Neuronal stem cell (in vitro differentiated cells): Measurements from ENCODE around the gene COMMD7.

Source experiments
- DNase-seq: peaks from one replicate; pipeline ENCODE4 v3.0.0-alpha.2; 2013; ENCODE audit warnings: low spot score
- H2AFZ ChIP-seq: one replicate; pipeline ENCODE4 v1.6.1; 2013; ENCODE audit warnings: mild to moderate bottlenecking, low read length, inconsistent platforms
- H2AK5ac ChIP-seq: 2 replicates; pipeline ENCODE4 v1.6.1; 2013; ENCODE audit warnings: low read depth, mild to moderate bottlenecking, inconsistent platforms, low read length, moderate library complexity, mixed read lengths
- H2BK120ac ChIP-seq: 2 replicates; pipeline ENCODE4 v1.6.1; 2013; ENCODE audit warnings: low read depth, mild to moderate bottlenecking, inconsistent platforms, low read length, moderate library complexity, mixed read lengths
- H2BK12ac ChIP-seq: one replicate; pipeline ENCODE4 v1.6.1; 2013; ENCODE audit warnings: low read length, inconsistent platforms
- H2BK15ac ChIP-seq: 2 replicates; pipeline ENCODE4 v1.6.1; 2013; ENCODE audit warnings: mild to moderate bottlenecking, low read length, inconsistent platforms, mixed read lengths
- H2BK5ac ChIP-seq: one replicate; pipeline ENCODE4 v1.6.1; 2013; ENCODE audit warnings: inconsistent platforms, mild to moderate bottlenecking, low read length, moderate library complexity
- H3K14ac ChIP-seq: one replicate; pipeline ENCODE4 v1.6.1; 2013; ENCODE audit warnings: low read length, inconsistent platforms
- H3K18ac ChIP-seq: 2 replicates; pipeline ENCODE4 v1.6.1; 2013; ENCODE audit warnings: low read length, inconsistent platforms
- H3K23ac ChIP-seq: 2 replicates; pipeline ENCODE4 v1.6.1; 2013; ENCODE audit warnings: low read depth, mild to moderate bottlenecking, mixed read lengths, low read length, inconsistent platforms; ENCODE audit not compliant: poor library complexity
- H3K27ac ChIP-seq: replicated peaks from 3 replicates; pipeline ENCODE4 v1.5.1; 2013; ENCODE audit warnings: low read length, inconsistent platforms
- H3K27me3 ChIP-seq, 3 experiments: 2 replicates each; pipeline ENCODE4 v1.6.1; 2013; ENCODE audit warnings: low read length in 3 of 3, mild to moderate bottlenecking in 2 of 3, inconsistent platforms in 1 of 3, low read depth in 1 of 3, mixed read lengths in 1 of 3, moderate library complexity in 1 of 3; ENCODE audit not compliant: control insufficient read depth in 3 of 3, insufficient read depth in 3 of 3
- H3K36me3 ChIP-seq, 2 donors: replicated peaks in 1 of 2; 2 replicates each; pipeline ENCODE4 v1.6.1; 2013; ENCODE audit warnings: low read length in 2 of 2; ENCODE audit not compliant: control insufficient read depth in 2 of 2, insufficient read depth in 2 of 2
- H3K4ac ChIP-seq: 2 replicates; pipeline ENCODE4 v1.6.1; 2013; ENCODE audit warnings: inconsistent platforms, mild to moderate bottlenecking, low read length, moderate library complexity
- H3K4me1 ChIP-seq, 2 donors: 1 replicate in 1 of 2; 2 replicates in 1 of 2; pipeline ENCODE4 v1.6.1; 2013; ENCODE audit warnings: low read length in 2 of 2, low read depth in 1 of 2; ENCODE audit not compliant: control insufficient read depth in 2 of 2, insufficient read depth in 1 of 2
- H3K4me2 ChIP-seq: one replicate; pipeline ENCODE4 v1.6.1; 2013; ENCODE audit warnings: mild to moderate bottlenecking, low read length, inconsistent platforms; ENCODE audit not compliant: insufficient read depth, poor library complexity, severe bottlenecking
- H3K4me3 ChIP-seq, 2 donors: 2 replicates each; pipeline ENCODE4 v1.5.1; 2013; ENCODE audit warnings: low read length in 2 of 2, mild to moderate bottlenecking in 2 of 2, inconsistent platforms in 1 of 2, moderate library complexity in 1 of 2
- H3K79me1 ChIP-seq: one replicate; pipeline ENCODE4 v1.6.1; 2013; ENCODE audit warnings: low read depth, mild to moderate bottlenecking, inconsistent platforms, low read length, moderate library complexity
- H3K9ac ChIP-seq: one replicate; pipeline ENCODE4 v1.6.1; 2013; ENCODE audit warnings: mild to moderate bottlenecking, low read depth, low read length, inconsistent platforms; ENCODE audit not compliant: poor library complexity
- H3K9me3 ChIP-seq, 2 donors: replicated peaks in 1 of 2; 2 replicates each; pipeline versions ENCODE3 to v1.6.1; 2013; ENCODE audit warnings: low read length in 2 of 2, mild to moderate bottlenecking in 2 of 2, inconsistent platforms in 1 of 2, low read depth in 1 of 2, mixed read lengths in 1 of 2, moderate library complexity in 1 of 2; ENCODE audit not compliant: control insufficient read depth in 2 of 2, insufficient read depth in 1 of 2
- H4K8ac ChIP-seq: one replicate; pipeline ENCODE4 v1.6.1; 2013; ENCODE audit warnings: low read depth, mild to moderate bottlenecking, inconsistent platforms, low read length, moderate library complexity
- H4K91ac ChIP-seq: one replicate; pipeline ENCODE4 v1.6.1; 2013; ENCODE audit warnings: low read length, low read depth, mild to moderate bottlenecking, inconsistent platforms; ENCODE audit not compliant: poor library complexity
- WGBS, 2 donors: extraction: QIAGEN DNeasy Blood & Tissue Kit; methylation state at CpG; one replicate each; pipeline ENCODE4 v1.1.7; 2013; ENCODE audit warnings: missing lambda C conversion rate in 2 of 2, mixed read lengths in 1 of 2; ENCODE audit not compliant: insufficient read length in 2 of 2, insufficient replicate concordance in 1 of 2; ENCODE audit errors: extremely low coverage in 2 of 2; 5-methylcytosine and 5-hydroxymethylcytosine counted together

Gene COMMD7

DNA sequence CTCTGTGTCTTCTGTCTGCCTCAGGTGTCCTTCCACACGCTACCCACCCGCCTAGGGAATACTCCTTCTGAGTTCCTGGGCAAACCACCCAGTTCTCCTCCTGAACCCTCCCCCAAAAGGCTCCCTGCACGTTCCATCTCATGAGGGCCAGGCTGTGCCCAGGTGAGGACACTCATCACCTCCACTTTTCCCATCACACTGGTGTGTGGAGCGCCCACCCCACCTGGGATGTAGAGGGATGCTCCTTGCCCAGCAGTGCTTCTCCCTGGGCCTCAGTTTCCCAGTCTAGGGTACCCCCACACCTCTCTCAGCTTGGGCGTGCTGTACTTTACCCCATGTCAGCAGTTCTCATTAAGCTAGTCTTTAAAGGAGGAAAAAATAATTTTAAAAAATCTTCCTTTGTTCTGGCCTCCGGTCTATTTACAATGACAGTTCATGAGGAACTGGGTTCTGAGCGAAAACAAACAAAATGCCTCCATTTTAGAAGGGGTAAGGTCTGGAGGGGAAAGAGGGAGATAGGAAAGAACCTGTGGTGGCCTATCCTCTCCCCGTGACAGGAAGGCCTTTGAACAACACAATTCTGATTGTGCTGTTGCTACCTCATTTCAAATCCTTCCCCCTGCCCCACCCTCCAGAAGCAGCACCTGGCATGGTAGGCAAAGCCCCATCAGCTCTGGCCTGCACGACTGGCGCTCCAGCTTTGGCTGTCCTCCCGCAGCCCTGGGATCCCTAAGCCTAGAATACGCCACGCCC is 67.9 kb downstream of the COMMD7 start:
- no peak for DNase-seq
- Histone ChIP-seq H3K23ac (no peak overlapping the region), H2BK15ac (peak overlapping the region; percentile 41), H3K27me3 (no peaks in the 10 kb centered on the region), H2BK120ac (no peak overlapping the region), H3K4me2 (no peak overlapping the region), H2BK12ac (no peak overlapping the region), H4K8ac (no peak overlapping the region), H3K4me3 (no peak overlapping the region), H3K4me1 (peaks cover 10 to 18% of the 10 kb centered on the region in 2 donors), H2BK5ac (no peak overlapping the region), H3K27ac (no peak overlapping the region), H2AK5ac (peak overlapping the region; percentile 58), H3K14ac (no peak overlapping the region), H3K9me3 (no peaks in the 10 kb centered on the region), H3K4ac (no peak overlapping the region), H3K36me3 (no peaks in the 10 kb centered on the region), H3K9ac (no peak overlapping the region), H3K18ac (peak overlapping the region; percentile 42), H2AFZ (no peak overlapping the region), H4K91ac (peak overlapping the region; percentile 60), H3K79me1 (peaks cover 2% of the 10 kb centered on the region)
- no CpG with 5 or more reads among the region's 13 CpGs for WGBS, 2 donors

DNA sequence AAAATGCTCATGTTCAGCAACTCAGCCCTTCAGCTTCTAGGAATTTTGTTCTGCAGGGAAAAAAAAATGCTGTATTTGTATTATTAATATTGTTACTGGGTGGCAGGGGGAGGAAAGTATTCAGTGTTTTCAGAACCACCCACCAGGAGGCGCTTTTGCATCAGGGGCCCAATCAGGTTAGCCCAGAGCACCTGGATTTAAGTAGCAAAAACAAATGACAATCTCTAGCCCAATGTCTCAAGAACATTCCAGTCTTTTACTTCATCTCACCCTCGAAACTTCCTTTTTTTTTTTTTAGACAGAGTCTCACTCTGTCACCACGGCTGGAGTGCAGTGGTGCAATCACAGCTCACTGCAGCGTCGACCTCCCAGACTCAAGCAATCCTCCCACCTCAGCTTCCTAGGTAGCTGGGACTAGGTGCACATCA is 68.9 kb downstream of the COMMD7 start:
- Histone ChIP-seq H3K9ac (no peak overlapping the region), H3K14ac (no peak overlapping the region), H2BK12ac (no peak overlapping the region), H3K4me3 (no peak overlapping the region), H3K9me3 (no peaks in the 10 kb centered on the region), H2BK5ac (no peak overlapping the region), H3K27me3 (no peaks in the 10 kb centered on the region), H3K4me2 (no peak overlapping the region), H2AK5ac (no peak overlapping the region), H2AFZ (no peak overlapping the region), H3K18ac (no peak overlapping the region), H3K4me1 (peaks cover 8 to 15% of the 10 kb centered on the region in 2 donors), H3K4ac (no peak overlapping the region), H3K23ac (no peak overlapping the region), H3K27ac (no peak overlapping the region), H4K91ac (no peak overlapping the region), H2BK15ac (no peak overlapping the region), H3K36me3 (no peaks in the 10 kb centered on the region), H3K79me1 (peaks cover 2% of the 10 kb centered on the region), H2BK120ac (no peak overlapping the region), H4K8ac (no peak overlapping the region)
- WGBS, 2 donors: no CpG with 5 or more reads among the region's 5 CpGs
- DNase-seq: no peak

DNA sequence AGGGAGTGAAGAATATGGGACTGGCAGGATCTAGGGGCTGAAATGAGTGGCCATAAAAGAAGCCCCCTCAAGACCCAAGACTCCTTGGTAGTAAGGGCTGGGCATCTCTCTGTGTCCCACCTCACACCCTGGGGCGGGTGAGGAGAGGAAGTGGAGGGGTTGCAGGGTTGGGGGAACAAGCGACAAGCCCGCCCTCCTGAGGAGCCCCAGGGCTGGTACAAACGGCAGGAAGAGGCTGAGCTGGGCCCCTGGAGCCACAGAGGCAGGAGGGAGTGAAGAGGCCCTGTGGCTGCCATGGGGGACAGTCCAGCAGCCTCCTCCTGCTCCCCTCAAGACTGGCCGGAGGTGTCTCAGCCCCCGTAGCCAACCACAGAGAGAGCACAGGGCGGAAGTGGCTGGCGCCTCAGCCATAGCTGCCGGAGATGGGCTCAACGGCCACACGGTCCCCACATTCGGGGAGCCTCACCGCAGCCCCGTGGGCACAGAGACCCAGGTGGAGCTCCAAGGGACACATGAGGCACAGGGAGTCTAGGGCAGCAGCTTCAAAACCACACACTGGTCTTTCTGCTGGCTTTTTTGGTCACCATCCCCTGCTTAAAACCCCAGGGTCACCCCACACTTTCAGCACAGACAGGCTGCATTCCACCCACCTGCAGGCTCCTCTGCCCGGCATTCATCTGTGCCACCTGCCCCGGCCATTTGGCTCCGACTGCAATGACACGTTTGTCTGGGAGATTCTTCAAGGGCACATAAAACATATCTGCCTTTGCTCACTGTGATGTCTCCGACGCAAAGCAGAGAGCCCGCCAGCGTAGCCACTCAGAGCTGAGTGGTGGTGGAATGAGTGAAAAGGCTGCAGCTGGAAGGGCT is 70.0 kb downstream of the COMMD7 start:
- no peak overlapping the region for H3K4me2 ChIP-seq
- H3K27ac ChIP-seq: no peak overlapping the region
- no peak overlapping the region for H3K4ac ChIP-seq
- peak overlapping the region; percentile 91 for H3K18ac ChIP-seq
- peak overlapping the region; percentile 65 for H2BK12ac ChIP-seq
- peak overlapping the region; percentile 68 for H2AK5ac ChIP-seq
- peaks cover 8 to 15% of the 10 kb centered on the region in 2 donors for H3K4me1 ChIP-seq
- no peak overlapping the region for H3K4me3 ChIP-seq
- H3K9me3 ChIP-seq: no peaks in the 10 kb centered on the region
- no peak for DNase-seq
- no peaks in the 10 kb centered on the region for H3K36me3 ChIP-seq
- peak overlapping the region; percentile 89 for H2AFZ ChIP-seq
- peak overlapping the region; percentile 47 for H3K14ac ChIP-seq
- no peaks in the 10 kb centered on the region for H3K27me3 ChIP-seq
- H2BK15ac ChIP-seq: peak overlapping the region; percentile 87
- peaks cover 2% of the 10 kb centered on the region for H3K79me1 ChIP-seq
- peak overlapping the region; percentile 24 for H2BK120ac ChIP-seq
- H3K9ac ChIP-seq: peak overlapping the region; percentile 32
- H4K8ac ChIP-seq: no peak overlapping the region
- WGBS, 2 donors: no CpG with 5 or more reads among the region's 22 CpGs
- H4K91ac ChIP-seq: no peak overlapping the region
- H3K23ac ChIP-seq: peak overlapping the region; percentile 59
- H2BK5ac ChIP-seq: peak overlapping the region; percentile 62

GRCh38 chr20:32672394-32672981 is 70.8 kb downstream of the COMMD7 start:
- no peak overlapping the region for H2AK5ac ChIP-seq
- peak overlapping the region; percentile 61 for H3K9ac ChIP-seq
- H2BK15ac ChIP-seq: no peak overlapping the region
- H3K79me1 ChIP-seq: peaks cover 2% of the 10 kb centered on the region
- no CpG with 5 or more reads among the region's 3 CpGs for WGBS, 2 donors
- no peak overlapping the region for H3K4me2 ChIP-seq
- H3K27me3 ChIP-seq: no peaks in the 10 kb centered on the region
- peaks cover 8 to 15% of the 10 kb centered on the region in 2 donors for H3K4me1 ChIP-seq
- no peak overlapping the region for H4K91ac ChIP-seq
- H2BK120ac ChIP-seq: no peak overlapping the region
- DNase-seq: no peak
- H2AFZ ChIP-seq: peak overlapping the region; percentile 89
- H3K14ac ChIP-seq: no peak overlapping the region
- H3K4me3 ChIP-seq: no peak overlapping the region
- H3K23ac ChIP-seq: no peak overlapping the region
- no peak overlapping the region for H2BK12ac ChIP-seq
- no peak overlapping the region for H2BK5ac ChIP-seq
- H3K27ac ChIP-seq: no peak overlapping the region
- no peaks in the 10 kb centered on the region for H3K36me3 ChIP-seq
- H3K18ac ChIP-seq: no peak overlapping the region
- no peak overlapping the region for H4K8ac ChIP-seq
- no peaks in the 10 kb centered on the region for H3K9me3 ChIP-seq
- no peak overlapping the region for H3K4ac ChIP-seq
